Activated CD8-positive, alpha-beta T cell treated with anti-CD3 and anti-CD28 coated beads for 36 hours (primary cell): ENCODE results near the gene PPARG. TPM values are rescaled to one million over a fixed set of nuclear protein-coding genes. Genes with fewer than 3 reads are reported as not detected.

Experiments
- ATAC-seq: fragments of 200-7000 bp; cut with Tn5 transposase; one replicate; pipeline ENCODE4 v1.10.0; 2021; ENCODE audit warnings: mild to moderate bottlenecking, moderate library complexity
- CTCF ChIA-PET: fragments of 350-600 bp; sonication (Branson Sonifier 250); formaldehyde crosslinking; loops from one replicate; lab custom pipeline; 2021; ENCODE audit warnings: antibody characterized with exemption; lab: Charles Lee
- POLR2A ChIA-PET: fragments of 350-600 bp; sonication (Branson Sonifier 250); formaldehyde crosslinking; loops from one replicate; lab custom pipeline; 2021; ENCODE audit warnings: antibody characterized with exemption; lab: Charles Lee
- DNase-seq: peaks from one replicate; pipeline ENCODE4 v3.0.0-alpha.2; 2020
- H3K27ac Mint-ChIP-seq: one replicate; pipeline ENCODE4 v1.8.0; 2021; ENCODE audit warnings: mild to moderate bottlenecking, mixed read lengths
- H3K27me3 Mint-ChIP-seq: one replicate; pipeline ENCODE4 v1.8.0; 2021; ENCODE audit warnings: mixed read lengths
- H3K36me3 Mint-ChIP-seq: one replicate; pipeline ENCODE4 v1.8.0; 2021; ENCODE audit warnings: low read depth, mixed read lengths
- H3K4me1 Mint-ChIP-seq: one replicate; pipeline ENCODE4 v1.8.0; 2021; ENCODE audit warnings: low read depth, mixed read lengths
- H3K4me3 Mint-ChIP-seq: one replicate; pipeline ENCODE4 v1.8.0; 2021; ENCODE audit warnings: mild to moderate bottlenecking, moderate library complexity, mixed read lengths
- H3K9me3 Mint-ChIP-seq: one replicate; pipeline ENCODE4 v1.8.0; 2021; ENCODE audit warnings: mixed read lengths
- intact Hi-C: fragments of 100-400 bp; cut with micrococcal nuclease; formaldehyde crosslinking; loops from one replicate; pipeline ENCODE4 v1.10.0; 2022
- total RNA-seq, 2 experiments: library from RNA; stranded (reverse); gene quantifications; one replicate each; pipeline ENCODE4 v1.2.3, GENCODE V29; 2021
- TF ChIP-seq, protein P1 (sequence below): fragments of 200-600 bp; IDR thresholded peaks from one replicate; pipeline ENCODE4 v1.8.0; 2022; ENCODE audit warnings: antibody characterized with exemption, mild to moderate bottlenecking

The PPARG gene
- total RNA-seq, 2 experiments from 2014 or later, result 0.41 to 0.63 TPM

DNA sequence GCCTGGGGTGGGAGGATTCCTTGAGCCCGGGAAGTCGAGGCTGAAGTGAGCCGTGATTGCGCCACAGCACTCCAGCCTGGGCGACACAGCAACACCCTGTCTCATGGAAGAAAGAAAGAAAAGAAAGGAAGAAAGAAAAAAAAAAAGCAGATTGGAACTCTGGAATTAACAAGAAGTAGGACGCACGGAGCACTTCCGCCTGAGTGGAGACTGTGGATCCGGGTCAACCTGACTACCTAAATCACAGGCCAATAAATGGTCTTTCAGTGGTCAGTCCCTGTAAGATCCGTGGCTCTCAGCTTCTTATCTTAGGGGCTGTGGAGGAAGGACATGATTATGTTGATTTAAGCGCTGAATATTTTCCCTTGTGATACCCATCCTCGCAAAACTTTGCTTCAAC lies 2.4 kb upstream of the PPARG start:
- peaks cover 52% of the 10 kb centered on the region for H3K27me3 Mint-ChIP-seq
- peaks cover 9% of the 10 kb centered on the region for H3K4me1 Mint-ChIP-seq
- CTCF ChIA-PET, result interaction anchor here (1.0 kb wide), 1 partner anchor 13 kb away, joined by 3 read pairs; no protein-coding TSS in a partner anchor
- intact Hi-C loops, result no loop called here
- ATAC-seq (no peak), DNase-seq (no peak)
- no peak overlapping the region for H3K27ac Mint-ChIP-seq
- no peak overlapping the region for H3K4me3 Mint-ChIP-seq
- peaks cover 4% of the 10 kb centered on the region for H3K9me3 Mint-ChIP-seq
- peaks cover 1% of the 10 kb centered on the region for H3K36me3 Mint-ChIP-seq
- TF ChIP-seq, protein P1, sequence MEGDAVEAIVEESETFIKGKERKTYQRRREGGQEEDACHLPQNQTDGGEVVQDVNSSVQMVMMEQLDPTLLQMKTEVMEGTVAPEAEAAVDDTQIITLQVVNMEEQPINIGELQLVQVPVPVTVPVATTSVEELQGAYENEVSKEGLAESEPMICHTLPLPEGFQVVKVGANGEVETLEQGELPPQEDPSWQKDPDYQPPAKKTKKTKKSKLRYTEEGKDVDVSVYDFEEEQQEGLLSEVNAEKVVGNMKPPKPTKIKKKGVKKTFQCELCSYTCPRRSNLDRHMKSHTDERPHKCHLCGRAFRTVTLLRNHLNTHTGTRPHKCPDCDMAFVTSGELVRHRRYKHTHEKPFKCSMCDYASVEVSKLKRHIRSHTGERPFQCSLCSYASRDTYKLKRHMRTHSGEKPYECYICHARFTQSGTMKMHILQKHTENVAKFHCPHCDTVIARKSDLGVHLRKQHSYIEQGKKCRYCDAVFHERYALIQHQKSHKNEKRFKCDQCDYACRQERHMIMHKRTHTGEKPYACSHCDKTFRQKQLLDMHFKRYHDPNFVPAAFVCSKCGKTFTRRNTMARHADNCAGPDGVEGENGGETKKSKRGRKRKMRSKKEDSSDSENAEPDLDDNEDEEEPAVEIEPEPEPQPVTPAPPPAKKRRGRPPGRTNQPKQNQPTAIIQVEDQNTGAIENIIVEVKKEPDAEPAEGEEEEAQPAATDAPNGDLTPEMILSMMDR, result no peak
- POLR2A ChIA-PET, result no interaction called here

- Mint-ChIP-seq H3K36me3 (peaks cover 1% of the 10 kb centered on the region), H3K4me3 (peak overlapping the region; percentile 48), H3K27ac (no peak overlapping the region), H3K9me3 (peaks cover 4% of the 10 kb centered on the region), H3K27me3 (peaks cover 52% of the 10 kb centered on the region), H3K4me1 (peaks cover 9% of the 10 kb centered on the region)
- ChIA-PET CTCF (no interaction called here), POLR2A (no interaction called here)
- peak; percentile 40 for ATAC-seq
- peak; percentile 22 for DNase-seq
- intact Hi-C loops, result no loop called here
- TF ChIP-seq, protein P1, result no peak
Observed at GRCh38 chr3:12286927-12287726, 1.7 kb upstream of the PPARG start.

GRCh38 chr3:12287727-12288181 lies 1.1 kb upstream of the PPARG start:
- CTCF ChIA-PET, result no interaction called here
- POLR2A ChIA-PET, result no interaction called here
- H3K4me1 Mint-ChIP-seq, result peaks cover 9% of the 10 kb centered on the region
- DNase-seq (peak; percentile 12), ATAC-seq (peak; percentile 57)
- TF ChIP-seq, protein P1, result no peak
- peaks cover 1% of the 10 kb centered on the region for H3K36me3 Mint-ChIP-seq
- H3K27me3 Mint-ChIP-seq, result peaks cover 53% of the 10 kb centered on the region
- peak overlapping the region; percentile 54 for H3K4me3 Mint-ChIP-seq
- intact Hi-C loops, result no loop called here
- no peak overlapping the region for H3K27ac Mint-ChIP-seq
- H3K9me3 Mint-ChIP-seq, result peaks cover 4% of the 10 kb centered on the region

DNA sequence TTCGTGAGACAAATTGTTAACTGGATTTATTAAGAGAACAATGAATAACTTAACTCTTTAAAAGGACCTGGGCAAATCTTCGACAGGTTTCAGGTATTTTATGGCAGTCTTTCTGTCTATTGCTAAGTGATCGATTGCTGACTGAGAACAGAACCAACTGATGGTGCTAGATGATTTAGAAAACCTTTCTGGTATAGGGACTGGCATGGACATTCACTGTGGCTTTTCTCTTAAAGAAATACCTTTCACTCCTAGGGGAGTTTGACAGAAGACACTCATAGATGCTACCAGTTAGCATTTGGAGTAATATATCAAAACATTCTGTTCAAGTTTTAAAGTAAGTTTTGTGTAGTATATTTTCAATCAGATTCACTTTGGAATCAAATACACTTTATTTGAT lies 654 bp downstream of the PPARG start:
- Mint-ChIP-seq H3K27ac (no peak overlapping the region), H3K4me1 (peaks cover 14% of the 10 kb centered on the region), H3K4me3 (no peak overlapping the region), H3K9me3 (peaks cover 4% of the 10 kb centered on the region), H3K36me3 (peaks cover 1% of the 10 kb centered on the region), H3K27me3 (peaks cover 47% of the 10 kb centered on the region)
- no peak for DNase-seq
- ChIA-PET CTCF (no interaction called here), POLR2A (no interaction called here)
- intact Hi-C loops, result no loop called here
- no peak for ATAC-seq
- TF ChIP-seq, protein P1, result no peak

- ChIA-PET CTCF (no interaction called here), POLR2A (no interaction called here)
- H3K36me3 Mint-ChIP-seq, result no peaks in the 10 kb centered on the region
- no peaks in the 10 kb centered on the region for H3K9me3 Mint-ChIP-seq
- H3K27ac Mint-ChIP-seq, result no peak overlapping the region
- ATAC-seq (no peak), DNase-seq (no peak)
- intact Hi-C loops, result no loop called here
- peaks cover 24% of the 10 kb centered on the region for H3K27me3 Mint-ChIP-seq
- peaks cover 9% of the 10 kb centered on the region for H3K4me1 Mint-ChIP-seq
- no peak overlapping the region for H3K4me3 Mint-ChIP-seq
- TF ChIP-seq, protein P1, result no peak
Observed at GRCh38 chr3:12292770-12293169, 3.9 kb downstream of the PPARG start.
